Kidney epithelial cell (primary cell): ENCODE results near the gene ADGRL1. TPM values are rescaled to one million over a fixed set of nuclear protein-coding genes. Genes with fewer than 3 reads are reported as not detected.
"Not testable (repeated sequence)": the region's sequence is repeated elsewhere in the genome, so short reads cannot be mapped to it uniquely, and the experiment has no call there.

Source experiments
- DNase-seq: peaks from one replicate; pipeline ENCODE4 v3.0.0-alpha.2; 2010; ENCODE audit warnings: low read depth
- H3K27me3 ChIP-seq: 2 replicates; pipeline ENCODE4 v1.6.0; 2011; ENCODE audit warnings: low read length; ENCODE audit not compliant: control insufficient read depth, insufficient read depth
- H3K36me3 ChIP-seq: 2 replicates; pipeline ENCODE4 v1.5.1; 2011; ENCODE audit warnings: low read length; ENCODE audit not compliant: control insufficient read depth, insufficient read depth
- H3K4me3 ChIP-seq: 2 replicates; pipeline ENCODE4 v1.5.1; 2011; ENCODE audit warnings: low read depth, mild to moderate bottlenecking, control low read depth, low read length
- total RNA-seq: library from RNA; depleted of rRNA; stranded (reverse); fragments of >200 nt; gene quantifications from 2 replicates; pipeline ENCODE4 v1.2.3, GENCODE V29; 2015
- TF ChIP-seq, protein P1 (sequence below): IDR thresholded peaks from 2 replicates; pipeline ENCODE4 v1.5.1; 2011; ENCODE audit warnings: mild to moderate bottlenecking, moderate library complexity, low read length, control low read depth, inconsistent platforms; ENCODE audit not compliant: insufficient read depth, poor library complexity, severe bottlenecking

Gene ADGRL1
- total RNA-seq, 1 donor from 2014 or later, result 15.0 TPM

DNA sequence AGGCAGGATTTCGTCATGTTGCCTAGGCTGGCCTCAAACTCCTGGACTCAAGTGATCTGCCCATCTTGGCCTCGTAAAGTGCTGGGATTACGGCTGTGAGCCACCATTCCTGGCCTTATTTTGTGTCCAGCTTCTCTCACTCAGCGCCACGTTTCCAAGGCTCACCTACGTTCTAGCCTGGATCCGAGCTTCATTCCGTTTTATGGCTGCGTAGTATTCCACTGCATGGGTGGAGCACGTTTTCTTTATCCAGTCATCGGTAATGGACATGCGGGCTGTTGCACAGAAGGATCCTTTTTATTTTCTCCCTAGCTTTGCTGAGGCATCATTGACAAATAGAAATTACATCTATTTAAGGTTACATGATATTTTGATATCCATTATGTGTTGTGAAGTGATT, 16.6 kb downstream of the ADGRL1 start:
- DNase-seq, result no peak
- Histone ChIP-seq H3K36me3 (no peaks in the 10 kb centered on the region), H3K27me3 (no peaks in the 10 kb centered on the region), H3K4me3 (no peak overlapping the region)
- TF ChIP-seq, protein P1, sequence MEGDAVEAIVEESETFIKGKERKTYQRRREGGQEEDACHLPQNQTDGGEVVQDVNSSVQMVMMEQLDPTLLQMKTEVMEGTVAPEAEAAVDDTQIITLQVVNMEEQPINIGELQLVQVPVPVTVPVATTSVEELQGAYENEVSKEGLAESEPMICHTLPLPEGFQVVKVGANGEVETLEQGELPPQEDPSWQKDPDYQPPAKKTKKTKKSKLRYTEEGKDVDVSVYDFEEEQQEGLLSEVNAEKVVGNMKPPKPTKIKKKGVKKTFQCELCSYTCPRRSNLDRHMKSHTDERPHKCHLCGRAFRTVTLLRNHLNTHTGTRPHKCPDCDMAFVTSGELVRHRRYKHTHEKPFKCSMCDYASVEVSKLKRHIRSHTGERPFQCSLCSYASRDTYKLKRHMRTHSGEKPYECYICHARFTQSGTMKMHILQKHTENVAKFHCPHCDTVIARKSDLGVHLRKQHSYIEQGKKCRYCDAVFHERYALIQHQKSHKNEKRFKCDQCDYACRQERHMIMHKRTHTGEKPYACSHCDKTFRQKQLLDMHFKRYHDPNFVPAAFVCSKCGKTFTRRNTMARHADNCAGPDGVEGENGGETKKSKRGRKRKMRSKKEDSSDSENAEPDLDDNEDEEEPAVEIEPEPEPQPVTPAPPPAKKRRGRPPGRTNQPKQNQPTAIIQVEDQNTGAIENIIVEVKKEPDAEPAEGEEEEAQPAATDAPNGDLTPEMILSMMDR, result no peak

DNA sequence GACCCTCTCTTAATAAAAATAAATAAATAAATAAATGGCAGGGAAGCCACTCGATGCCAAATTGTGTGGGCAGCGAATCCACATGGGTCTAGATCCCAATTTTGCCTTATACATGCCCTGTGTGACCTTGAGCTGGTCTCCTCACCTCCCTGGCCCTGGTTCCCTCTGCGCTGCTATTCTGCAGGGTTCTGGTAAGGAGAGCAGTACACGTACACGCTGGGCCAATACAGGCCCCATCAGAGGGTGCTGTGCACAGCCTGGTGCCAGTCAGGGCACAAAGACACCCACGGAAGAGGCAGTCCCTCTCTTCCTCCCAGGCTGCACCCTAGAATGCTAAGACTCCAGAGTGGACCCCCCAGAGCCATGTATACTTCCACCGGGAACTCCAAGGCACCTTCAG, 17.9 kb downstream of the ADGRL1 start:
- H3K36me3 ChIP-seq, DNase-seq, H3K4me3 ChIP-seq, H3K27me3 ChIP-seq: not testable (repeated sequence)

DNA sequence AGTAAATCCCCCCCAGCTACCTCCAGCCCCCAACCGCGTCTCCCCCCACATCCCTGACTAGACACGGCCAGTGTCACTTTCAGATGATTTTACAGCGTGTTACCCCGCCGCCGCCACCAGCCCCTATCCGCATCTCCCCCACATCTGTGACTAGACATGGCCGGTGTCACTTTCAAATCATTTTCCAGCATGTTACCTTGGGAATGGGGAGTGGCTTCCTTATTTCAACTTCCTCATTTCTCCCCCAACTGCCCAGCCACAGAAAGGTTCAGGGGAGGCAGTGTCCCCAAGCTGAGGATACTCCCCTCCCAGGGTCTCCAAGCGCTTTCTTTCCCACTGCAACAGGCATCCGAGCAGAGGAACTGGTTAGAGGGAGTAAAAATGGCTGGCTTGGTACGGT, 18.4 kb downstream of the ADGRL1 start:
- TF ChIP-seq, protein P1, result no peak
- DNase-seq, result no peak
- Histone ChIP-seq H3K36me3 (no peaks in the 10 kb centered on the region), H3K4me3 (no peak overlapping the region), H3K27me3 (no peaks in the 10 kb centered on the region)

DNA sequence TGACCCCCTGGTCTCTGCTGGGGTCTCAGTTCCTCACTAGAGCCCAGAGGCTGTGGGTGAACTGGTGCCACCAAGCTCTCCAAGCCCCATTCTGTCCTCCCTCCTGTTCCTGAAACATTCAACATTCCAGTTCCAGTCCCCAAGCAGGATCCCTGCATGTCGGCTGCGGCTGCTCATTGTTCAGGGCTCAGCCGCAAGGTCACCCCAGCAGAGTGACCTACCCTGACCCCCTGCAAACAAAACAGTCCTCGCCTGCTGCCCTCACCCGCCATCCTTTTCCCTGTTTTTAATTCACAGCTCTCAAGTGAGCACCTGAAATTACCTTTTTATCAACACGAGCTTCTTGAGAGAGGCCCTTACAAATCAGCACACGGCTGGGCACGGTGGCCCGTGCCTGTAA, 19.3 kb downstream of the ADGRL1 start:
- not testable (repeated sequence) for H3K4me3 ChIP-seq, H3K27me3 ChIP-seq, H3K36me3 ChIP-seq, DNase-seq

DNA sequence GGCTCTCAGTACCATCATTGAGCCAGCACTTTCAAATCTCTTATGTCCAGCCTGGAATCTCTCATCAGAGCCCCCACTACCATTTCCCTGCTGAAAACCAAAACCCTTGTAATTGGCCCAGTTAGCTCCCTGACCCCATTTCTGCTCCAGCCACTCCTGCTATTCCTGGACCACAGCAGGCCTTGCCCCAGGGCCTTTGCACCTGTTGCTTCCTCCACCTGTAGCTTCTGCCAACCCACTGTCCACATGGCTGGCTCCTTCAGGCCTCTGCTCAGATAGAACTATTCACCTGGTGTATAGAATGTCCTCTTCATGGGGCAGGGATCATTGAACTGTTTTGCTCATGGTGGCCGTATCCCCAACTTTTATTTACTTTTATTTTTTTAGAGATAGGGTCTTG, 20.3 kb downstream of the ADGRL1 start:
- not testable (repeated sequence) for H3K27me3 ChIP-seq, H3K36me3 ChIP-seq, DNase-seq, H3K4me3 ChIP-seq

DNA sequence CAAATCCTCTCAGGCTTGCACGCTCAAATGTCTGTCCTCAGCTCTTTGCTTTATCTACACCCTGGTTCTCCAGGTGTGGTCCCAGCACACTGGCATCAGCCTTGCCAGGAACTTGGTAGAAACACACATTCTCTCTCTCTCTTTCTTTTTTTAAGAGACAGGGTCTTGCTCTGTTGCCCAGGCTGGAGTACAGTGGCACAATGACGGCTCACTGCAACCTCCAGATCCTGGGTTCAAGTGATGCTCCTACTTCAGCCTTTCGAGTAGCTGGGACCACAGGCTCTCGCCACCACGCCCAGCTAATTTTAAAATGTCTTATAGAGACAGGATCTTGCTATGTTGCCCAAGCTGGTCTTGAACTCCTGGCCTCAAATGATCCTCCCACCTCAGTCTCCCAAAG, 20.8 kb downstream of the ADGRL1 start:
- TF ChIP-seq, protein P1, result no peak
- Histone ChIP-seq H3K4me3 (no peak overlapping the region), H3K36me3 (no peaks in the 10 kb centered on the region), H3K27me3 (no peaks in the 10 kb centered on the region)
- no peak for DNase-seq

DNA sequence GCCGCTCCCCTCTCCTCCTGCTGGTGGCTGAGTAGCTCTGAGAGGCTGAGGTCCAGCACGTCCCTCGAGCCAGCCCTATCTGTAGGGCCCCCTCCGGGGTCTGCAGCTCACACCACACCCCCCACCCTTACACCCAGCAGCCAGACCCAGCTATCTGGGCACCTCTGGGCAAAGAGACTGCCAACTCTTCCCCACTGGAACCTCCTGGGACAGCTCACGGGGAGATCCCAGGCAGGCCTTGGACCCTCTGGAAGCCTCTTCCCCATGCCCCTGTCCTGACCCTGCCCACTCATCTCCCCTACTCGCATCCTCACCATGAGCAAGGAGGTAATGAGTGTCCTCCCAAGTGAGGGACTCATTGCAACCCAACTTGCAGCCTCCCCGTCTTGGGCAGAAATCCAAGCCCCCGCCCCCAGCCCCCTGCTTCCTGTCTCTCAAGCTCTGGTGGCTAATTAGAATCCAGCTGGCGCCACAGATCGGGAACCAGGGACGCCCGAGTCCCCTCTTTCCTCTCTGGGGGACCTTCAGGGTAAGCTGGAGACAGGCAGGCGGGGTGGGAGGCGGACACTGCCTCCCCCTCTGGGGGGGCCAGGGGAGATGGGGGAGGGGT, 22.1 kb downstream of the ADGRL1 start:
- DNase-seq, result no peak

More for the DNA sequence above, 22.1 kb downstream of the ADGRL1 start:
- no peak overlapping the region for H3K4me3 ChIP-seq
- TF ChIP-seq, protein P1, result no peak
- no peaks in the 10 kb centered on the region for H3K27me3 ChIP-seq
- no peaks in the 10 kb centered on the region for H3K36me3 ChIP-seq
